GM12878 (cell line): ENCODE data around the gene WWOX.

ENCODE experiments used
- ATF7 ChIP-seq: fragments of 450-650 bp; IDR thresholded peaks from 2 replicates; pipeline ENCODE4 v1.6.1; 2016; ENCODE audit warnings: low read depth, mild to moderate bottlenecking
- CHD2 ChIP-seq: IDR thresholded peaks from 2 replicates; pipeline ENCODE4 v1.6.1; 2011; ENCODE audit warnings: low read depth, low read length, improper control_type of control experiment, borderline replicate concordance
- POLR2A ChIP-seq: IDR thresholded peaks from 2 replicates; pipeline ENCODE4 v1.6.1; 2011; ENCODE audit warnings: low read depth, mild to moderate bottlenecking, low read length
- POLR2AphosphoS5 ChIP-seq: IDR thresholded peaks from 2 replicates; pipeline ENCODE4 v1.6.1; 2011; ENCODE audit warnings: mild to moderate bottlenecking, low read length, inconsistent platforms
- SIN3A ChIP-seq: IDR thresholded peaks from 2 replicates; pipeline ENCODE4 v1.6.1; 2012; ENCODE audit warnings: low read depth, low read length, improper control_type of control experiment
- SMC3 ChIP-seq: IDR thresholded peaks from 2 replicates; pipeline ENCODE4 v1.6.1; 2011; ENCODE audit warnings: low read length, improper control_type of control experiment, borderline replicate concordance
- TF ChIP-seq, protein P1 (sequence below), 3 experiments: IDR thresholded peaks in 2 of 3; conservative IDR thresholded peaks in 1 of 3; 2 replicates each; pipeline ENCODE4 v1.5.1; 2011; ENCODE audit warnings: low read depth in 3 of 3, low read length in 3 of 3, mild to moderate bottlenecking in 3 of 3, control low read depth in 2 of 3, moderate library complexity in 2 of 3, inconsistent platforms in 1 of 3, mixed read lengths in 1 of 3; ENCODE audit not compliant: control insufficient read depth in 2 of 3, insufficient read depth in 1 of 3; ENCODE audit errors: extremely low read depth in 1 of 3
- TF ChIP-seq, protein P2 (sequence below): IDR thresholded peaks from 2 replicates; pipeline ENCODE4 v1.6.1; 2011; ENCODE audit warnings: mild to moderate bottlenecking, low read depth, low read length, moderate library complexity; ENCODE audit not compliant: insufficient replicate concordance

DNA sequence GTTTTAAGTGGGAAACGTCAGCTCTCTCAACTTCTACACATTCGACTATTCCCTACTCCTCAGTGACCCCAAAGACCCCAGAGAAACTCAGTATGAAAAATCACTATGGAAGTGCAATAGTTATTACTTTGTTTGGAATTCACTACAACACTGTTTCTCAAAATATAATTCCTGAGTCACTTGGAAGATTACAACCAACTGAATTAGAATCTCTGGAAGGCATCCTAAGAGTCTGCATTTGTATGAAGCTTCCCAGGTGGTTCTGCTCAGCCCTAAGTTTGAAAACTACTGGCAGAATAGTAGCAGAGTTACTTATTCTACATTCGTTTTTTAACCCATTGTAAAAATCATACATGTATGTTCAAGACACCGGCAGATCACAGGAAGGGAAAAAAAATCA lies 975.5 kb downstream of the WWOX start:
- TF ChIP-seq SMC3 (no peak), POLR2A (no peak), ATF7 (no peak), POLR2AphosphoS5 (no peak), CHD2 (no peak), SIN3A (no peak)
- TF ChIP-seq, protein P1, sequence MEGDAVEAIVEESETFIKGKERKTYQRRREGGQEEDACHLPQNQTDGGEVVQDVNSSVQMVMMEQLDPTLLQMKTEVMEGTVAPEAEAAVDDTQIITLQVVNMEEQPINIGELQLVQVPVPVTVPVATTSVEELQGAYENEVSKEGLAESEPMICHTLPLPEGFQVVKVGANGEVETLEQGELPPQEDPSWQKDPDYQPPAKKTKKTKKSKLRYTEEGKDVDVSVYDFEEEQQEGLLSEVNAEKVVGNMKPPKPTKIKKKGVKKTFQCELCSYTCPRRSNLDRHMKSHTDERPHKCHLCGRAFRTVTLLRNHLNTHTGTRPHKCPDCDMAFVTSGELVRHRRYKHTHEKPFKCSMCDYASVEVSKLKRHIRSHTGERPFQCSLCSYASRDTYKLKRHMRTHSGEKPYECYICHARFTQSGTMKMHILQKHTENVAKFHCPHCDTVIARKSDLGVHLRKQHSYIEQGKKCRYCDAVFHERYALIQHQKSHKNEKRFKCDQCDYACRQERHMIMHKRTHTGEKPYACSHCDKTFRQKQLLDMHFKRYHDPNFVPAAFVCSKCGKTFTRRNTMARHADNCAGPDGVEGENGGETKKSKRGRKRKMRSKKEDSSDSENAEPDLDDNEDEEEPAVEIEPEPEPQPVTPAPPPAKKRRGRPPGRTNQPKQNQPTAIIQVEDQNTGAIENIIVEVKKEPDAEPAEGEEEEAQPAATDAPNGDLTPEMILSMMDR (IDR thresholded peaks at IDR 0.05 in 2 of 3, conservative IDR thresholded peaks at IDR 0.05 in 1 of 3; ENCODE audit: control insufficient read depth in 2 of 3, extremely low read depth in 1 of 3, insufficient read depth in 1 of 3, low read depth in 3 of 3, low read length in 3 of 3), result no peak
- TF ChIP-seq, protein P2, sequence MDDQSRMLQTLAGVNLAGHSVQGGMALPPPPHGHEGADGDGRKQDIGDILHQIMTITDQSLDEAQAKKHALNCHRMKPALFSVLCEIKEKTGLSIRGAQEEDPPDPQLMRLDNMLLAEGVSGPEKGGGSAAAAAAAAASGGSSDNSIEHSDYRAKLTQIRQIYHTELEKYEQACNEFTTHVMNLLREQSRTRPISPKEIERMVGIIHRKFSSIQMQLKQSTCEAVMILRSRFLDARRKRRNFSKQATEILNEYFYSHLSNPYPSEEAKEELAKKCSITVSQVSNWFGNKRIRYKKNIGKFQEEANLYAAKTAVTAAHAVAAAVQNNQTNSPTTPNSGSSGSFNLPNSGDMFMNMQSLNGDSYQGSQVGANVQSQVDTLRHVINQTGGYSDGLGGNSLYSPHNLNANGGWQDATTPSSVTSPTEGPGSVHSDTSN, result no peak
